ENCODE results near the gene ZNF446.
"Not testable (repeated sequence)": the region's sequence is repeated elsewhere in the genome, so short reads cannot be mapped to it uniquely, and the experiment has no call there.

The ZNF446 gene

DNA sequence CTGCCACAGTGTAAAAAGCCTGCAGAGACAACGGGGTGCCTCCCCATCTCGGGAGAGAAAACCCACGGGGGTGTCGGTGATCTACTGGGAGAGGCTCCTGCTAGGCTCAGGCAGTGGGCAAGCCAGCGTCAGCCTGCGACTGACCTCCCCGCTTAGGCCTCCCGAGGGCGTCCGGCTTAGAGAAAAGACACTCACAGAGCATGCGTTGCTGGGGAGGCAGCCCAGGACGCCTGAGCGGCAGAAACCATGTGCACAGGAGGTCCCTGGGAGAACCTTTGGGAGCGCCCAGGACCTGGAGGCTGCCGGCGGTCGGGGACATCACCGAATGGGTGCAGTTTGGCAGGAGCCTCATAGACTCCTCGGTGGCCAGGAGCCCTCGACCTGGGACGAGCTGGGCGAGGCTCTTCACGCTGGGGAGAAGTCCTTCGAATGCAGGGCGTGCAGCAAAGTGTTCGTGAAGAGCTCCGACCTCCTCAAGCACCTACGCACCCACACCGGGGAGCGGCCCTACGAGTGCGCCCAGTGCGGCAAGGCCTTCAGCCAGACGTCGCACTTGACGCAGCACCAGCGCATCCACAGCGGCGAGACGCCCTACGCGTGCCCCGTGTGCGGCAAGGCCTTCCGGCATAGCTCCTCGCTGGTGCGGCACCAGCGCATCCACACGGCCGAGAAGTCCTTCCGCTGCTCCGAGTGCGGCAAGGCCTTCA is 5.2 kb upstream of the ZNF446 start:
- not testable (repeated sequence) for DNase-seq

DNA sequence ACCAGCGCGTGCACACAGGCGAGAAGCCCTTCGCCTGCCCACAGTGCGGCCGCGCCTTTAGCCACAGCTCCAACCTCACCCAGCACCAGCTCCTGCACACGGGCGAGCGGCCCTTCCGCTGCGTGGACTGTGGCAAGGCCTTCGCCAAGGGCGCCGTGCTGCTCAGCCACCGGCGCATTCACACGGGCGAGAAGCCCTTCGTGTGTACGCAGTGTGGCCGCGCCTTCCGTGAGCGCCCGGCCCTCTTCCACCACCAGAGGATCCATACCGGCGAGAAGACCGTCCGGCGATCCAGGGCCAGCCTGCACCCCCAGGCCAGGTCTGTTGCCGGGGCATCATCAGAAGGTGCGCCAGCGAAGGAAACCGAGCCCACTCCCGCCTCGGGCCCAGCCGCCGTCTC is 4.4 kb upstream of the ZNF446 start:
- DNase-seq: no peak

GRCh38 chr19:58473775-58474174 is 2.4 kb upstream of the ZNF446 start:
- DNase-seq: no peak

- DNase-seq: no peak
Observed at GRCh38 chr19:58474291-58474996, 1.7 kb upstream of the ZNF446 start.

- no peak for DNase-seq
Observed at GRCh38 chr19:58474997-58475713, 997 bp upstream of the ZNF446 start.

DNA sequence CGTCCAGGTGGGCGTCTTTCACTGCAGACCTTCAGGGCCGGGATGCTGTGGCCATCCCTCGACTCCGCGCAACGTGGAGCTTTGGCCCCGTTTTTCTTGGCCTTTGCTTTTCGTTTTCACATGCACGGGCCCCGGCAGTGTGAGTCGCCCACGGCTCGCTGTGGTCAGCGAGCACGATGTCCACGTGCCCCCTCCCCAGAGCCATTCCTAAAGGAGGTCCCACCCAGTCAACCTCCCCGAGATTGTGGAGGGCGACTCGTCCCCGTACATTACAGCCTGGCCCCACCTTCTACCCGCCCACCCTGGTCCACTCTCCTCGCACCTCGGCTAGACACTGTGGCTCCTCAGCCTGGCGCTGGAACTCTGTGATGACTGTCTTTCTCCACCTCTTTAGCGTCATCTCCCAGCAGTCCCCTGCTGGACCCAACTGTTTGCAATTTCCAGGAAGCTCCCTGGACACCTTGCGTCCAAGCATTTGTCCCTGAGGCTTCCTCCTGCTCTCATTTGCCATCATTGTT is 405 bp downstream of the ZNF446 start:
- no peak for DNase-seq

DNA sequence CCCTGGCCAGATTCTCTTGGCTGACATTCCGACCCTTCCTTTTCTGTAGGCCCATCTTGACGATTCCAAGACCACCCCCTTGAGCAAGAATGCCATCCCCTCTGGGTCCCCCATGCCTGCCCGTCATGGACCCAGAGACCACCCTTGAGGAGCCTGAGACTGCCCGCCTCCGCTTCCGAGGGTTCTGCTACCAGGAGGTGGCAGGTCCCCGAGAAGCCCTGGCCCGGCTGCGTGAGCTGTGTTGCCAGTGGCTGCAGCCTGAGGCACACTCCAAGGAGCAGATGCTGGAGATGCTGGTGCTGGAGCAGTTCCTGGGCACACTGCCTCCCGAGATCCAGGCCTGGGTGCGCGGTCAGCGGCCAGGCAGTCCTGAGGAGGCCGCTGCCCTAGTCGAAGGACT is 978 bp downstream of the ZNF446 start:
- DNase-seq: no peak

DNA sequence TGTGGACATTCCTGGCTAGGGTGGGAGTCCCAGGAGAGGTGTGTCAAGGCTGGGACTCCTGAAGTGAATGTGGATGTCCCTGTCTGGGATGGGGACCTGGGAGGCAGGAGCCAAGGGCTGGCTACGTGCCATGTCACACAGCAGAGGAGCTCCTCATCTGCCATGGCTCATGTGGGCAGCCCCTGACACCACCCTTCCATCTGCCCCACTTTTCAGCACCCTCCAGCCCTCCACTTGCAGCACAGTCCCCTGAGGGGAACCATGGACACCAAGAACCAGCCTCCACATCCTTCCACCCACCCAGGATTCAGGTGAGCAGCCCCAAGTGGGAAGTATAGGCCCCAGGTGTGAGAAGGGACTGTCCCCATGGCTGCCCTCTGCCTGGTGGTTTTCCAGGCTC is 1.7 kb downstream of the ZNF446 start:
- DNase-seq: no peak

- no peak for DNase-seq
Observed at GRCh38 chr19:58479303-58479702, 3.2 kb downstream of the ZNF446 start.

GRCh38 chr19:58479736-58480480 is 3.8 kb downstream of the ZNF446 start:
- DNase-seq: no peak

DNA sequence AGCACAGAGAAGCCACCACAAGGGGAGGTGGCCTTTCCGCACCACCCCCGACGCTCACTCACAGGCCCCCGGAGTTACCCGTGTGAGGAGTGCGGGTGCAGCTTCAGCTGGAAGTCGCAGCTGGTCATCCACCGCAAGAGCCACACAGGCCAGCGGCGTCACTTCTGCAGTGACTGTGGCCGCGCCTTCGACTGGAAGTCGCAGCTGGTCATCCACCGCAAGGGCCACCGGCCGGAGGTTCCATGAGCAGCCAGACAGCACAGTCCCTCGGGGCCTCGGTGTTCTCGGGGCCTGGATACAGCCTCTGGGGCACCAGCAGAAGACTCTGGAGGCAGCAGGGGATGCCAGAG is 4.3 kb downstream of the ZNF446 start:
- no peak for DNase-seq

DNA sequence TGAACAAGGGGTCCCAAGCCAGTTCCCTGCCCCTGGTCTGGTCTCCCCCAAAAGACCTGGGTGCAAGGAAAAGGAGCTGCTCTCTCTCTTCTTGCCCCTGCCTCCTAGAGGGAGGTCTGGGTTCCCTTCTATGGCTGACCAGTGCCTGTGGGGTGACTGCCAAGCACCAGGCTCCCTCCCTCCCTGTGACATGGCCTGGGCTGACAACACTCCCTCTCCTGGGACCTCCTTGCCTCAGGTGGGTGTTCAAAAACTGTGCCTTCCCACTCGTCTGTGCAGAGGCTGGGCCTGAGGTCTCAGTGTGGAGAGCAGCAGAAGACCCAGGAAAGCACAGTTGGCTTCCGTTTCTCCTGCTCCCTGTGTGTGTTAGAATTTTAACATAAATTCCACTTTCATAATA is 4.7 kb downstream of the ZNF446 start:
- no peak for DNase-seq

DNA sequence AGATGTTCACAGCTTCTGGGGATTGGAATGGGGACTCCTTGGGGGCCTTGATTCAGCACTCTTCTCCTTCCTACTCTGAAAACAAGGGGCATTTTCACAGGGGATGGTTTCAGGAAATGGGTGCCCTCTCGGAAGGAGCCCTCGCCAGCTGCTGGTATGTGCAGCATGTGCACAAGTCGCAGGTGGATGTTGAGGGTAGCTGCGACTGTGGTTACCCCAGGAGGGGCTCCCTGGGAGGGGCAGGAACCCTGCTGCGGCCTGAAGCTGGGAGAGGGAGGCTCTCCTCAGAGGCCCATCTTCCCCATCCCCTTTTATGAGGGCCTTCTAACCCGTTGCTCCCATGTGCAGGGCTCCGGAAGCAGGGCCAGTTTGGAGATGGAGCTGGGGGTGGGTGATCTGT is 6.2 kb downstream of the ZNF446 start:
- DNase-seq: no peak

GRCh38 chr19:58483776-58484175 is 7.6 kb downstream of the ZNF446 start:
- DNase-seq: no peak

DNA sequence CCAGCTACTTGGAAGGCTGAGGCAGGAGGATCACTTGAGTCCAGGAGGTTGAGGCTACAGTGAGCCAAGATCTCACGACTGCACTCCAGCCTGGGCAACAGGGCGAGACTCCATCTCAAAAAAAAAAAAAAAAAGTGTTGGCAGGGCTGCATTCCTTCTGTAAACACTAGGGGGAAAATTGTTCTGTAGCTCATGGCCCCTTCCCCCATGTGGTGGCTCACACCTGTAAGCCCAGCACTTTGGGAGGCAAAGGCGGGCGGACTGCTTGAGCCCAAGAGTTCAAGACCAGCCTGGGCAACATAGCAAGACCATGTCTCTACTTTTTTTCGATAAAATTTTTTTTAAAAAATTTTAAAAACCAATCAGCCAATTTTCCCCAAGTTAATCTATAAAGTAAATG is 8.2 kb downstream of the ZNF446 start:
- not testable (repeated sequence) for DNase-seq

DNA sequence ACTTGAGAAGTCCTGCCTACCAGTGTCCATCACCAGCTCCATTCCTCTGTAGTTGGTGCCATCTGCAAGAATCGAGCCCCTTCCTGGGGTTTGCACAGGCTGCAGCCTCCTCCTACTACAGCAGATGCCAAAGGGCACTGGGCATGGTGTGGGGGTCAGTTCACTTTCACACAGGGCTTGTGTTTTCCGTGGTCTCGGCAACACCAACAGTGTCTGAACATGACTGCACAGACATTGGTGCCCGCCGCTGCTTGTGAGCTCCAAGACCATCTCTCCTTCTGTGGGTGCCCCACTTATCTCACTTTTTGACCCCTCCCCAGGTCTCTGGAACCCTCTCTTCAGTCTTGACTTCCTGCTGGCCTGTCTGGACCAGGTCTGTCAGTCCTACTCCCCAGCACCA is 15.2 kb downstream of the ZNF446 start:
- DNase-seq: no peak

- DNase-seq: no peak
Observed at GRCh38 chr19:58492265-58492664, 16.1 kb downstream of the ZNF446 start.

GRCh38 chr19:58497634-58498170 is 21.6 kb downstream of the ZNF446 start:
- DNase-seq: no peak

GRCh38 chr19:58498316-58499020 is 22.3 kb downstream of the ZNF446 start:
- DNase-seq: no peak

DNA sequence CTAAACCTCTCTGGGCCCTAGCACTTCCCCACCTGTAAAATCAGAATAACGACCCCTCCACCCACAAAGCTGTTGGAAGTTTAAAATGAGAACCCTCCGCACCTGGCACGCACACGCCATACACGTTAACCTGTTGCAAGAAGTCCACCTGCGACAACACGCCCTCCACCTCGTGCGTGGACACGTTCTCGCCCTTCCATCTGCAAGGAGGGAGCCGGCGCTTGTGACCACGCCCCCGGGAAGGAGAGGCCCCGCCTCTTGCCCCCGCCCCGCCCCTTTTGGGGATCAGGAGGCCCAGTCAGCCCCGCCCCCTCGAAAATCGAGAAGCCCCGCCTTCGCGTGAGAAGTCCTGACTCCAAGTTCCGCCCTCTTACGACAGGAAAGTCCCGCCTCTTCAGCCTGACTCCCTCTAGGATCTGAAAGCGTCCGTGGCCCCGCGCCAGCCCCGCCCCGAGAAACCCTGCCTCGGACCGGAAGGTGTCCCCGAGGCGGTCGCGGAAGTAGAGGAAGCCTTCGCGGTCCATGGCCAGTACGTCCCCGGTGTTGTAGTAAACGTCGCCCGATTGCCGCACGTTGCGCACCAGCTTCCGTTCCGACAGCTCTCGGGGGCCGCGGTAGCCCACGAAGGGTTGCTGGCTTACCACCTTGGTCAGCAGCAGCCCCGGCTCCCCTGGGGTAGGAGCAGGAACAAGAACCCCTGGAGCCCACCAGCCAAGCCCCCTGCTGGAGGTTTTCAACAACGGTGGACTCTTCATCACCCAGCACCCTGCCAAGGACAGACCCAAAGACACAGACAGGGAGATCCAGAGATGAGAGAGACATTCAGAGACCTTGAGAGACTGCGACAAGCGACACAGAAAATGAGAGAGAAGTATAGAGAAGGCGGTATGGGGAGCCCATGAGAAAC is 23.1 kb downstream of the ZNF446 start:
- peak; percentile 85 for DNase-seq

DNA sequence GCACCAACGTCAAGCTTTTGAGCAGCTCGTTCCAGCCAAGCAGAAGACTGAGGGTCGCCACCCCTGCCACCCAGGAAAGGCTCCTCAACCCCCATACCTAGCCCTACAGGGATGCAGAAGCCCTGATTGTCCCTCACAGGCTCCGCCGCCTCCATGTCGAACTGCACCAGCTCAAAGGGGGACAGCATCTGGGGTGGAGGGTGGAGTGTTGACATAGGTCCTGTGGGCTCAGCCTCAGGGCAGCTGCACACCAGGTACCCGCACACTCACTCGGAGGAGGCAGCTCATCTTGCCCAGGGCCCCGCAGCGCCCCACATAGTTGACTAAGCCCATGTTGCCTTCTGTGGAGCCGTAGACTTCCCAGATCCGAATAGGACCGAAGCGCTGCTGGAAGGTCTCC is 24.1 kb downstream of the ZNF446 start:
- no peak for DNase-seq
